Glomerular visceral epithelial cell (primary cell): ENCODE results near the gene AFG1L.
A peak's percentile ranks its signal among the peaks of the same experiment; 100 is the strongest.
"Not testable (repeated sequence)": the region's sequence is repeated elsewhere in the genome, so short reads cannot be mapped to it uniquely, and the experiment has no call there.

ENCODE experiments used
- DNase-seq: peaks from one replicate; pipeline ENCODE4 v3.0.0-alpha.2; 2016; ENCODE audit errors: extremely low spot score

AFG1L gene

GRCh38 chr6:108350528-108350927, 55.7 kb downstream of the AFG1L start:
- DNase-seq, result peak; percentile 24

- DNase-seq, result no peak
Measured at GRCh38 chr6:108353853-108354252, 59.0 kb downstream of the AFG1L start.

- no peak for DNase-seq
Measured at GRCh38 chr6:108355120-108355519, 60.3 kb downstream of the AFG1L start.

- no peak for DNase-seq
Measured at GRCh38 chr6:108355890-108356289, 61.0 kb downstream of the AFG1L start.

- peak; percentile 18 for DNase-seq
Measured at GRCh38 chr6:108359901-108360882, 65.3 kb downstream of the AFG1L start.

GRCh38 chr6:108360919-108361311, 66.1 kb downstream of the AFG1L start:
- DNase-seq, result no peak

GRCh38 chr6:108361312-108361932, 66.6 kb downstream of the AFG1L start:
- no peak for DNase-seq

- no peak for DNase-seq
Measured at GRCh38 chr6:108362455-108362854, 67.6 kb downstream of the AFG1L start.

GRCh38 chr6:108363113-108363512, 68.3 kb downstream of the AFG1L start:
- DNase-seq, result no peak

GRCh38 chr6:108363889-108364313, 69.0 kb downstream of the AFG1L start:
- no peak for DNase-seq

GRCh38 chr6:108364470-108364869, 69.6 kb downstream of the AFG1L start:
- no peak for DNase-seq

- no peak for DNase-seq
Measured at GRCh38 chr6:108365478-108365877, 70.6 kb downstream of the AFG1L start.

GRCh38 chr6:108366236-108366635, 71.4 kb downstream of the AFG1L start:
- no peak for DNase-seq

GRCh38 chr6:108368431-108369030, 73.7 kb downstream of the AFG1L start:
- no peak for DNase-seq

GRCh38 chr6:108380876-108381275, 86.0 kb downstream of the AFG1L start:
- DNase-seq, result no peak

GRCh38 chr6:108383981-108384380, 89.1 kb downstream of the AFG1L start:
- DNase-seq, result no peak

- not testable (repeated sequence) for DNase-seq
Measured at GRCh38 chr6:108389190-108389589, 94.3 kb downstream of the AFG1L start.

- no peak for DNase-seq
Measured at GRCh38 chr6:108395297-108395696, 100.4 kb downstream of the AFG1L start.

GRCh38 chr6:108403236-108403635, 108.4 kb downstream of the AFG1L start:
- DNase-seq, result no peak

GRCh38 chr6:108406943-108407342, 112.1 kb downstream of the AFG1L start:
- DNase-seq, result no peak

GRCh38 chr6:108407904-108408827, 113.3 kb downstream of the AFG1L start:
- DNase-seq, result no peak
